IPS-15b (cell line): ENCODE measurements around the gene ALCAM.
"Not testable (repeated sequence)": the region's sequence is repeated elsewhere in the genome, so short reads cannot be mapped to it uniquely, and the experiment has no call there.

Source experiments
- H3K27me3 ChIP-seq: one replicate; pipeline ENCODE4 v1.6.1; 2013; ENCODE audit warnings: low read length; ENCODE audit not compliant: control insufficient read depth, insufficient read depth
- H3K36me3 ChIP-seq: one replicate; pipeline ENCODE4 v1.6.1; 2013; ENCODE audit warnings: low read length; ENCODE audit not compliant: control insufficient read depth, insufficient read depth
- H3K4me1 ChIP-seq: one replicate; pipeline ENCODE4 v1.6.1; 2013; ENCODE audit warnings: mild to moderate bottlenecking, low read length; ENCODE audit not compliant: control insufficient read depth, insufficient read depth
- H3K4me3 ChIP-seq: one replicate; pipeline ENCODE4 v1.5.1; 2013; ENCODE audit warnings: low read depth, low read length
- H3K9ac ChIP-seq: one replicate; pipeline ENCODE4 v1.6.1; 2013; ENCODE audit warnings: low read depth, mild to moderate bottlenecking, low read length
- H3K9me3 ChIP-seq: one replicate; pipeline ENCODE4 v1.6.1; 2013; ENCODE audit warnings: mild to moderate bottlenecking, low read length; ENCODE audit not compliant: control insufficient read depth, insufficient read depth

The ALCAM gene

DNA sequence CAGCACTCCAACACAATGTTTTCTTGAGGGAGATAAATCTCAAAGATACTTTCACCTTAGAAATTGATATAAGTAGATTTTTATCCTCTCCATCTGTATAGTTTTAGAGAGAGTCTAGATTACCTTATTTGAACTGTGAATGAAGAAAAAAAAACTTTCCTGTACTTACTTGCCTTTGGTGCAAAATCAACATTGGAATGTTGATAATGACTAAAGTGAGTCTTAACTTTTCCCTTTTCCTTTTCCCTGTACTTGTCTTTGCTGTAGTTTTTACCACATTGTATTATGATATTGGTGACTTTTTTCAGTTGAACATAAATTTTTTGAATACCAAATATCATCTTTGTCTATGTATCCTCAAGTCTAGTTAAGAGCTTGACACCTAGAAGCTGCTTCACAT, 6.7 kb downstream of the ALCAM start:
- peaks cover 3% of the 10 kb centered on the region for H3K4me1 ChIP-seq
- H3K9ac ChIP-seq = no peak overlapping the region
- H3K27me3 ChIP-seq = no peaks in the 10 kb centered on the region
- H3K4me3 ChIP-seq = no peak overlapping the region
- H3K36me3 ChIP-seq = no peaks in the 10 kb centered on the region
- no peaks in the 10 kb centered on the region for H3K9me3 ChIP-seq

DNA sequence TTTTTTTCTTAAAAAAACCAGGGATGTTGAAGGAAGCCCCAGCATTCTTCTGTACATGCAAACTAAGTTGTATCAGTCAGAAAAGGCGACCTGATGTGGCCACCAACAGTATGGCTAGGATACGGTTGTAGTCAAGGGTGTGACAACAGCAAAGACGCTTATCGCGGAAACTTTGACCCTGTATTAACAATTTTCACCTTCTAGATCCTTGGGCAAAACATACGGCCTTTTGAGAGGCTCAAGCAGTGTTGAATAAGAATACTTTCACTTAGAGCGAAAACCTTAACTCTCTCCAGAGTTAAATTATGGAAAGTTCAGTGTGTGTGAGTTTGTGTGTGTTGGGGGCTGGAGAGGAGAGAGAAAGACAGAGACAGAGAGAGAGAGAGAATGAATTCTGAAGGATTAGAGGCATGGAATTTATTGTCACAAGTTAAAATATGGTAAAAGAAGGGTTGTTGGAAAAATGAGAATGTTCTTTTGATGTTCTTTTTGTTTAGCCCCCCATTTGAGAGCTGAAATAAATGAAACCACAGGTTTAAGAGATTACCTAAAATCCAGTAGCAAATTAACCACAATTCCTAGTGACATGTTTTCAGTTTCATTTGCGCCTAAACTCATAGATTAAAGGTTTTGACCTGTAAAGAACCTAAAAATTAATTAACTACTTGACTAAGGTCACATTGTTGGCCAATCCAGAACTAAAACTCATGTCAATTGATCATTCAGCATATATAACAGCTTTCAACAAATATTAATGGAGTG, 9.2 kb downstream of the ALCAM start:
- H3K4me3 ChIP-seq = no peak overlapping the region
- H3K27me3 ChIP-seq = no peaks in the 10 kb centered on the region
- no peak overlapping the region for H3K9ac ChIP-seq
- no peaks in the 10 kb centered on the region for H3K36me3 ChIP-seq
- H3K9me3 ChIP-seq = no peaks in the 10 kb centered on the region
- H3K4me1 ChIP-seq = peaks cover 3% of the 10 kb centered on the region

DNA sequence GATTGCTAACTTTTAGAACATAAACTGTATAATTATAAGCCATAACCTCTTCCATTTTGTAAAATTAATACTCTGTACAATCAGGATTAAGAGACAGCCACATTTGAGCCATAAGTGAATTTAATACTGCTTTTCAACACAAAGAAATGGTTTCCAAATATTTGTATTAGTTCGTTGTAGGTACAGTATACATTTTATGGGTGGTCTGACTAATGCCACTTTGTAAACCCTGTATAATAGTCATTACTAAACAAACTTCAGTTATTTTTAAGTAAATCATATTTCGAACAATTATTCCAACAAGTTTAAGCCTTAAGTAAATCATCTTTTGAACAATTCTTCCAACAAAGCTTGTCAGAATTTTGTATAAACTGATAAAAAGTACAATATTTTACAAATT, 11.0 kb downstream of the ALCAM start:
- Histone ChIP-seq H3K4me3 (no peak overlapping the region), H3K9me3 (no peaks in the 10 kb centered on the region), H3K4me1 (no peaks in the 10 kb centered on the region), H3K36me3 (no peaks in the 10 kb centered on the region), H3K27me3 (no peaks in the 10 kb centered on the region), H3K9ac (no peak overlapping the region)

GRCh38 chr3:105385179-105385578, 18.5 kb downstream of the ALCAM start:
- peaks cover 2% of the 10 kb centered on the region for H3K9me3 ChIP-seq
- no peak overlapping the region for H3K4me3 ChIP-seq
- H3K36me3 ChIP-seq = no peaks in the 10 kb centered on the region
- peaks cover 2% of the 10 kb centered on the region for H3K4me1 ChIP-seq
- H3K9ac ChIP-seq = no peak overlapping the region
- H3K27me3 ChIP-seq = no peaks in the 10 kb centered on the region

- H3K27me3 ChIP-seq = no peaks in the 10 kb centered on the region
- peaks cover 2% of the 10 kb centered on the region for H3K9me3 ChIP-seq
- no peaks in the 10 kb centered on the region for H3K36me3 ChIP-seq
- H3K4me3 ChIP-seq = no peak overlapping the region
- peaks cover 2% of the 10 kb centered on the region for H3K4me1 ChIP-seq
- no peak overlapping the region for H3K9ac ChIP-seq
Measured at GRCh38 chr3:105385819-105386508, 19.3 kb downstream of the ALCAM start.

DNA sequence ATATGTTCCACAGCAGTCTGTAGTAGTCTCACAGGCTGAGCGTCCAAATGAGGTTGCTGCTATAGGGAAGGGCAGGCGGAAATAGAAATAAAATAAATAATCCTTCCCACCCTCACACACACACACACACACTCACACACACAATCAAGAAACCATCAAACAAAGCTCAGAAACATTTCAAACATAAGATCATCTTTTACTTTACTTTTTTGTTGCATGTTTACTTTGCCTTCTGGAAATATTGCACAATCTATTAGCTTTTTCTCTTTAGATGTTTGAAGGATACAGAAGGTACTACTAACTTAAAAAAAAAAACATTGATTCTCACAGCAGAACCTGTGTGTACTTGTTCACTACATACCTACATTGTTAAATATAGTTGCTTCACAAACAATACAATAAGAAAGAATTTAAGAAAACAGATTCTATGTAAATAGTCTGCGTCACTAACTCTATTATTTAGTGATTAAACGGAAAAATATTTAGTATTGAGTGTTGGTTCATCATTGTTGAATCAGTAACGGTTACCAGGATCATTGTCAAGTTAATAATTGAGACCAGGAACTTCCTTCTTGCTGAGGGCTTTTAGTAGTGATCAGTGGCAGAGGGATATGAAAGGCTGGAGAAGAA, 20.5 kb downstream of the ALCAM start:
- H3K9me3 ChIP-seq = peaks cover 2% of the 10 kb centered on the region
- peaks cover 2% of the 10 kb centered on the region for H3K4me1 ChIP-seq
- H3K9ac ChIP-seq = no peak overlapping the region
- no peak overlapping the region for H3K4me3 ChIP-seq
- H3K27me3 ChIP-seq = no peaks in the 10 kb centered on the region
- no peaks in the 10 kb centered on the region for H3K36me3 ChIP-seq

- H3K9me3 ChIP-seq = peaks cover 2% of the 10 kb centered on the region
- peaks cover 2% of the 10 kb centered on the region for H3K4me1 ChIP-seq
- H3K4me3 ChIP-seq = no peak overlapping the region
- no peaks in the 10 kb centered on the region for H3K27me3 ChIP-seq
- no peak overlapping the region for H3K9ac ChIP-seq
- no peaks in the 10 kb centered on the region for H3K36me3 ChIP-seq
Measured at GRCh38 chr3:105388176-105388575, 21.5 kb downstream of the ALCAM start.

GRCh38 chr3:105389759-105390158, 23.1 kb downstream of the ALCAM start:
- not testable (repeated sequence) for H3K4me3 ChIP-seq, H3K9ac ChIP-seq, H3K27me3 ChIP-seq, H3K4me1 ChIP-seq, H3K9me3 ChIP-seq, H3K36me3 ChIP-seq

DNA sequence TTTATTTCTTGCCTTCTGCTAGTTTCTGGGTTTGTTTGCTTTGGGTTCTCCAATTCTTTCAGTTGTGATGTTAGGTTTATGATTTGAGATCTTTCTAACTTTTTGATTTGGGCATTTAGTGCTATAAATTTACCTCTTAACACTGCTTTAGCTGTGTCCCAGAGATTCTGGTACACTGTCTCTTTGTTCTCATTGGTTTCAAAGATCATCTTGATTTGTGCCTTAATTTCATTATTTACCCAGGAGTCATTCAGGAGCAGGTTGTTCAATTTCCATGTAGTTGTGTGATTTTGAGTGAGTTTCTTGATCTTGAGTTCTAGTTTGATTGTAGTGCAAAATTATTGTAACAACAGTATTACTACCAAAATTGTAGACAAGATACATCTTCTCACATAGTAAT, 25.9 kb downstream of the ALCAM start:
- H3K9me3 ChIP-seq = not testable (repeated sequence)

DNA sequence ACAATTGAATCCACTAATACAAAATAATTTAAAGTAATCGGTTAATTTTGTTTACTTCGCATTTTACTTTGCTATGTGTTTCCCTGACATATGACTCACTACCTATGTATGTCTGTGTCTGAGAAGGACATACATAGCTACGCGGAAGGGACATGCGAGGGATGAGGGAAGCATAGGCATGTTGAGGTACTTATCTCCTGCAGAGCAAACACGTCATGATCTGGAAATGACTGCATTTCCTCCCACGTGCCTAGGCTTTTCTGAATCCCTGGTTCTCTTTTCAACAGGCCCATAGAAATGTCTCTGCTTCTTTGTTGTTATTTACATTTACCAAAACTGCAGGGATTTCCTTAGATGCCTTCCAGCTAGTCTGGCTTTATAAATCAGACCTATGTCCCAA, 27.5 kb downstream of the ALCAM start:
- H3K9ac ChIP-seq = no peak overlapping the region
- no peaks in the 10 kb centered on the region for H3K27me3 ChIP-seq
- no peaks in the 10 kb centered on the region for H3K36me3 ChIP-seq
- H3K4me1 ChIP-seq = no peaks in the 10 kb centered on the region
- H3K9me3 ChIP-seq = peaks cover 2% of the 10 kb centered on the region
- H3K4me3 ChIP-seq = no peak overlapping the region

More for the DNA sequence above, 25.9 kb downstream of the ALCAM start:
- H3K36me3 ChIP-seq, H3K9ac ChIP-seq, H3K4me3 ChIP-seq, H3K4me1 ChIP-seq, H3K27me3 ChIP-seq: not testable (repeated sequence)

DNA sequence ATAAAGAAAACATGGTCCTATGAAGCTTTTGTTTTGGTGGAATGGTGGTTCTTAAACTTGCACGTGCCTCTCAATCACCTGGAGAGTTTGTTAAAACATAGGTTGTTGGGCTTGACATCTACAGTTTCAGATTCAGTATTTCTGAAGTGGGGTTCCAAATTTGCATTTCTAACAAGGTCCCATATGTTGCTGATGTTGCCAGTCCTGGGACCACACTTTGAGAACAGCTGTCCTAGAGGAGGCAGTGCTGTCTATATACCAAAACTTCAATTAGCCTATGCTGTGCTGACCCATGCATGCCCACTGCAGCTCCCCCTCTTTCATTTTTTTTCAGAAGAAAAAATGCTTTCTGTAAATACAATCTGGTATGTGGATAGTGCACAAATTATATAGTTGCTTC, 31.3 kb downstream of the ALCAM start:
- Histone ChIP-seq H3K4me3 (no peak overlapping the region), H3K36me3 (no peaks in the 10 kb centered on the region), H3K4me1 (no peaks in the 10 kb centered on the region), H3K9me3 (no peaks in the 10 kb centered on the region), H3K9ac (no peak overlapping the region), H3K27me3 (no peaks in the 10 kb centered on the region)

DNA sequence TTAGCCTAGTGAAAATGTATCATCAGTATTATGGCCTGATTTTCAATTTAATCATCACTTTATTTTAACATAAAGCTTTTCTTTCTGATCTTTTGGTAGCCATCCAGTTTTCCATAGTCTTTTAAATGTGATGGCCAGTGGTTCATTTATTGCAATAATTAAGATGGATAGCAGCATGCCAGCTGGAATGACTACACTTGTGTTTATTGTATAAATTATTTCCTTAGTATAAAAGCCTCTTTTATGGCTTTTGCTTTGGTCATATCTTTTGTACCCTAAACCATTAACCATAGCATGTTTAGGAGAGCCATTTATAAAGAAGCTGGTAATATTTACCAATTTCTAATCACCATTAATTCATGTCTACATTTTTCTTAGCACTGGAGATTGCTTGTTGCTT, 31.7 kb downstream of the ALCAM start:
- Histone ChIP-seq H3K9me3 (no peaks in the 10 kb centered on the region), H3K4me1 (no peaks in the 10 kb centered on the region), H3K36me3 (no peaks in the 10 kb centered on the region), H3K4me3 (no peak overlapping the region), H3K9ac (no peak overlapping the region), H3K27me3 (no peaks in the 10 kb centered on the region)
